Ishikawa (cell line): ENCODE results near the gene HMBS.

Experiments
- CEBPB ChIP-seq: IDR thresholded peaks from 2 replicates; pipeline ENCODE4 v1.6.1; 2012
- CREB1 ChIP-seq: IDR thresholded peaks from 2 replicates; pipeline ENCODE4 v1.6.1; 2012; ENCODE audit warnings: low read depth
- EGR1 ChIP-seq: IDR thresholded peaks from 2 replicates; pipeline ENCODE4 v1.6.1; 2012
- EP300 ChIP-seq: IDR thresholded peaks from 2 replicates; pipeline ENCODE4 v1.6.1; 2012; ENCODE audit warnings: borderline replicate concordance
- FOXM1 ChIP-seq: IDR thresholded peaks from 2 replicates; pipeline ENCODE4 v1.6.1; 2012; ENCODE audit warnings: low read depth, borderline replicate concordance
- NFIC ChIP-seq: IDR thresholded peaks from 2 replicates; pipeline ENCODE4 v1.6.1; 2012
- RAD21 ChIP-seq: IDR thresholded peaks from 2 replicates; pipeline ENCODE4 v1.6.1; 2012; ENCODE audit warnings: low read depth
- TAF1 ChIP-seq: IDR thresholded peaks from 2 replicates; pipeline ENCODE4 v1.6.1; 2012; ENCODE audit warnings: low read depth, mild to moderate bottlenecking
- TCF12 ChIP-seq: IDR thresholded peaks from 2 replicates; pipeline ENCODE4 v1.6.1; 2012; ENCODE audit warnings: low read depth
- TEAD4 ChIP-seq: IDR thresholded peaks from 2 replicates; pipeline ENCODE4 v1.6.1; 2012
- YY1 ChIP-seq: IDR thresholded peaks from 2 replicates; pipeline ENCODE4 v1.6.1; 2012; ENCODE audit warnings: low read depth
- ZBTB7A ChIP-seq: IDR thresholded peaks from 2 replicates; pipeline ENCODE4 v1.6.1; 2012; ENCODE audit warnings: low read depth
- TF ChIP-seq, protein P1 (sequence below): IDR thresholded peaks from 2 replicates; pipeline ENCODE4 v1.6.1; 2012
- TF ChIP-seq, protein P2 (sequence below): IDR thresholded peaks from 2 replicates; pipeline ENCODE4 v1.6.1; 2012; ENCODE audit warnings: low read depth, mild to moderate bottlenecking
- TF ChIP-seq, protein P3 (sequence below): IDR thresholded peaks from 2 replicates; pipeline ENCODE4 v1.6.1; 2012

HMBS gene

DNA sequence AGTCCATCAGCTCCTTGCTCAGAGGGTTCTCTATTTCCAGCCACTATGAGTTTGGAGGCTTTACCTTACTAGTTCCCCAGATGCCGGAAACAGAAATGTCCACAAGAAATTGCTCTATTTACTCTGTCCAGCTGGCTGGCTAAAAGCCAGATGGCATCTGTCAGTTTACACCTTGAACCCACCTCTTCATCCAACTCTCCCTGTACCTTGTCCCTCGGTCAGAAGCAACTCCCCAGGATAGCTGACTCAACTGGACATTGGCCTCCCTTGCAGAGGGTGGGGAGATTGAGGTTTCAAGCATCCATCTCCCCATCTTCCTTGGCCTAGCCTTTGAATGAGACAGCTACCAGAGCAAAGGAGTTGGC is 24.2 kb downstream of the HMBS start:
- no peak for TF ChIP-seq CREB1

DNA sequence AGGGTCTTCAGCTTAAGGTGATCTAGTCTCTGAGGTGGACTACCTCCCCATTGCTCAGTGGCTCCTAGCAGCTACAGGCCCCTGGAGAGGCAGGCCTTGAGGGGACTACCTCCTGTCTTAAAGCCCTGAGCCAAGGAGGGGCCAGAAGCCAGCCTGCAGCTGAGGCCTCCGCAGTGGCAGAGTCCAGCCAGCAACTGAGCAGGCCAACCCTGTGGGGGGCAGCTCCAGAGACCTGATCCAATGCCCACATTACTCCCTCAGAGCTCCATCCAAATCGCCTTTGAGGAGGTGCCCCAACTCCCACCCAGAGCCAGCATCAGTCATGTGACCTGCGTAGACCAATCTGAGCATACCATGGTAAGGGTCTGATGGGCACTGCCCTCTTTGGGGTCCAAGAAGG is 25.2 kb downstream of the HMBS start:
- no peak for TF ChIP-seq CEBPB
- TF ChIP-seq TCF12, result no peak
- no peak for TF ChIP-seq CREB1
- no peak for TF ChIP-seq RAD21
- no peak for TF ChIP-seq ZBTB7A
- TF ChIP-seq, protein P1, sequence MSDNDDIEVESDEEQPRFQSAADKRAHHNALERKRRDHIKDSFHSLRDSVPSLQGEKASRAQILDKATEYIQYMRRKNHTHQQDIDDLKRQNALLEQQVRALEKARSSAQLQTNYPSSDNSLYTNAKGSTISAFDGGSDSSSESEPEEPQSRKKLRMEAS, result no peak
- no peak for TF ChIP-seq FOXM1
- no peak for TF ChIP-seq EGR1
- no peak for TF ChIP-seq EP300
- TF ChIP-seq, protein P2, sequence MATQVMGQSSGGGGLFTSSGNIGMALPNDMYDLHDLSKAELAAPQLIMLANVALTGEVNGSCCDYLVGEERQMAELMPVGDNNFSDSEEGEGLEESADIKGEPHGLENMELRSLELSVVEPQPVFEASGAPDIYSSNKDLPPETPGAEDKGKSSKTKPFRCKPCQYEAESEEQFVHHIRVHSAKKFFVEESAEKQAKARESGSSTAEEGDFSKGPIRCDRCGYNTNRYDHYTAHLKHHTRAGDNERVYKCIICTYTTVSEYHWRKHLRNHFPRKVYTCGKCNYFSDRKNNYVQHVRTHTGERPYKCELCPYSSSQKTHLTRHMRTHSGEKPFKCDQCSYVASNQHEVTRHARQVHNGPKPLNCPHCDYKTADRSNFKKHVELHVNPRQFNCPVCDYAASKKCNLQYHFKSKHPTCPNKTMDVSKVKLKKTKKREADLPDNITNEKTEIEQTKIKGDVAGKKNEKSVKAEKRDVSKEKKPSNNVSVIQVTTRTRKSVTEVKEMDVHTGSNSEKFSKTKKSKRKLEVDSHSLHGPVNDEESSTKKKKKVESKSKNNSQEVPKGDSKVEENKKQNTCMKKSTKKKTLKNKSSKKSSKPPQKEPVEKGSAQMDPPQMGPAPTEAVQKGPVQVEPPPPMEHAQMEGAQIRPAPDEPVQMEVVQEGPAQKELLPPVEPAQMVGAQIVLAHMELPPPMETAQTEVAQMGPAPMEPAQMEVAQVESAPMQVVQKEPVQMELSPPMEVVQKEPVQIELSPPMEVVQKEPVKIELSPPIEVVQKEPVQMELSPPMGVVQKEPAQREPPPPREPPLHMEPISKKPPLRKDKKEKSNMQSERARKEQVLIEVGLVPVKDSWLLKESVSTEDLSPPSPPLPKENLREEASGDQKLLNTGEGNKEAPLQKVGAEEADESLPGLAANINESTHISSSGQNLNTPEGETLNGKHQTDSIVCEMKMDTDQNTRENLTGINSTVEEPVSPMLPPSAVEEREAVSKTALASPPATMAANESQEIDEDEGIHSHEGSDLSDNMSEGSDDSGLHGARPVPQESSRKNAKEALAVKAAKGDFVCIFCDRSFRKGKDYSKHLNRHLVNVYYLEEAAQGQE, result no peak
- TF ChIP-seq, protein P3, sequence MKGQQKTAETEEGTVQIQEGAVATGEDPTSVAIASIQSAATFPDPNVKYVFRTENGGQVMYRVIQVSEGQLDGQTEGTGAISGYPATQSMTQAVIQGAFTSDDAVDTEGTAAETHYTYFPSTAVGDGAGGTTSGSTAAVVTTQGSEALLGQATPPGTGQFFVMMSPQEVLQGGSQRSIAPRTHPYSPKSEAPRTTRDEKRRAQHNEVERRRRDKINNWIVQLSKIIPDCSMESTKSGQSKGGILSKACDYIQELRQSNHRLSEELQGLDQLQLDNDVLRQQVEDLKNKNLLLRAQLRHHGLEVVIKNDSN, result no peak
- TF ChIP-seq YY1, result no peak
- no peak for TF ChIP-seq TEAD4
- TF ChIP-seq TAF1, result no peak
- TF ChIP-seq NFIC, result no peak

DNA sequence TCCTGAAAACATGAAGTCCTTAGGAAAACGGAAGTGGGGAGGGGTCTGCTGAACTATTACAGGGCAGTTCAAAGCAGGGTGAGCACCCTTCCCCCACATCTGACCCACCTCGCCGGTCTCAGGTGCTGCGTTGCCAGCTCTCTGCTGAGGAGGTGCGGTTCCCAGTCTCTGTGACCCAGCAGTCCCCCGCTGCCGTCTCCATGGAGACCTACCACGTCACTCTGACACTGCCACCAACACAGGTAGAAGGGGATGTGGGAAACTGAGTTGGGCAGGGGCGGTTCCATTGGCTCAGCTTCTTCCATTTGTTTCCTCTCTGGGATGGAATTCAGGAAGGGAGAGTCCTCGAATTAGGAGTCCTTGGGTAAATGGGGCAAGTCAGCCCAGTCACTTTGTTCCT is 25.8 kb downstream of the HMBS start:
- TF ChIP-seq, protein P2, result no peak
- TF ChIP-seq, protein P1, result no peak
- TF ChIP-seq TCF12 (no peak), CEBPB (no peak), NFIC (no peak), RAD21 (no peak), EP300 (no peak), EGR1 (no peak), CREB1 (no peak), TEAD4 (no peak), ZBTB7A (no peak), FOXM1 (no peak), TAF1 (no peak), YY1 (no peak)
- TF ChIP-seq, protein P3, result no peak

DNA sequence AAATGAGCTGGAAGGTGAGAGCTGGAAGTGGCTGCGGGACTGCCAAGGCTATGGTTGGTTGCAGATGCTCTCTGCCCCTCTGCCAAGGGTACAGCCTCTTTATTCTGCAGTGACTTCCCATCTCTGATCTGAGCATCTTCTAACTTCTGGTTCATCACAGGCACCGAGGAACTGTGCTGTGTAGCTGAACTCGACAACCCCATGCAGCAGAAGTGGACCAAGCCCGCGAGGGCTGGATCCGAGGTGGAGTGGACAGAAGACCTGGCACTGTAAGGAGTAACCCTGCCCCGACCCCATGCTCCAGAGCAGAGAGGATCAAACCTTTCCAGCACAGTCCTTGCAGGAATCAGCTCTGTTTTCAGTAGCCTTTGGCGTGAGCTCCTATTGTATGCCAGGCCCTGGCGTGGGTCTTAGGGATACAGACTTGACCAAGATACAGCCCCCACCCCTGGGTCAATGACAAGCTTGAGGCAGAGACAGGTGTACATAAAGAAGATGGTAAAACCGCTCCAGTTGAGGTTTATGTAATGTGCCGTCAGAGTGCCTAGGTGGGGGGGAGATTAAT is 26.8 kb downstream of the HMBS start:
- TF ChIP-seq, protein P2, result no peak
- TF ChIP-seq FOXM1, result no peak
- TF ChIP-seq EGR1, result no peak
- TF ChIP-seq, protein P1, result no peak
- no peak for TF ChIP-seq ZBTB7A

DNA sequence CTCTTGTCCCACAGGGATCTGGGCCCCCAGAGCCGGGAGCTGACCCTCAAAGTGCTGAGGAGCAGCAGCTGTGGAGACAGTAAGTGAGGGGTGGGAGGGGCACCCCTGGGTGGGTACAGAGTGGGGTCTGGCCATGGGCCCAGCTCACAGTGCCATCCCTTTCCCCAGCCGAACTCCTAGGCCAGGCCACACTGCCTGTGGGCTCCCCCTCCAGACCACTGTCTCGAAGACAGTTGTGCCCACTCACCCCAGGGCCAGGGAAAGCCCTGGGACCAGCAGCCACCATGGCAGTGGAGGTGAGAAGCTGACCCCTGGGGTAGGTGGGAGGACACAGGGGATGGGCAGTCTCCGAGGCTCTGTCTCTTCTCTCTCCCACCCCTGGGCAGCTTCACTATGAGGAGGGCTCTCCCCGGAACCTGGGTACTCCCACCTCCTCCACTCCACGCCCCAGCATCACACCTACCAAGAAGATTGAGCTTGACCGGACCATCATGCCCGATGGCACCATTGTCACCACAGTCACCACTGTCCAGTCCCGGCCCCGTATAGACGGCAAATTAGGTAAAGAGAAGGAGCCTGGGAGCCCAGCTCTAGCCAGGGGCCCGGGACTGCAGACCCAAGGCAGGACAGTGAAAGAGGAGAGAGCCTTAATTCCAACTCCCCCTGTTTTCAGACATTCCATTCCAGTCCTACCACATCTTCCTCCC is 27.8 kb downstream of the HMBS start:
- TF ChIP-seq CREB1 (no peak), CEBPB (no peak), RAD21 (no peak), EGR1 (no peak), FOXM1 (no peak), TEAD4 (no peak), TCF12 (no peak), NFIC (no peak), ZBTB7A (no peak), YY1 (no peak)
- TF ChIP-seq, protein P2, result no peak
- TF ChIP-seq, protein P1, result no peak
